OCI-LY7 (cell line): ENCODE results near the gene TPM1.

Source experiments
- CTCF ChIP-seq: fragments of 200-600 bp; sonication (generic); conservative IDR thresholded peaks from 2 replicates; pipeline ENCODE4 v1.5.1; 2014; ENCODE audit warnings: mild to moderate bottlenecking, antibody characterized with exemption, low read length, moderate library complexity, mixed read lengths
- EZH2phosphoT487 ChIP-seq: fragments of 200-600 bp; sonication (generic); IDR thresholded peaks from 2 replicates; pipeline ENCODE4 v1.6.1; 2018; ENCODE audit warnings: low read depth, borderline replicate concordance, mild to moderate bottlenecking, mixed run types, antibody characterized with exemption, low read length, moderate library complexity, mixed read lengths

DNA sequence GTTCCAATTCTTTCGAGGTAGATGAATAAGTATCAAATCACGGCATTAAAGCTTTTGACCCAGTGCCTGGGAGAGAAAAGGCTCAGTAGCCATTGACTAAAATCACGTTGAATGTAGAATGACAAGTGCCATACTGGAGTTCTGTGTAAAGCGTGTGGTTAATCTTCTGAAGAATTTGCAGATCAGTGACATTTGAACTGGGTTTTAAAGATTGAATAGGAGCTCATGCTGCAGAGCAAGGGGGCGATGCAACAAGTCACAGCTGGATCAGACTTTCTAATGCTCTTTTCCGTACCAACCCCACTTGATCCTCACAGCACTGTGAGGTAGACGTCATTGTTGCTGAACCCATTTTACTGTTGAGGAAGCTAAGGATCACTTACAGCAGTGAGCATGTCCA, 49.5 kb upstream of the TPM1 start:
- TF ChIP-seq CTCF, result no peak
- TF ChIP-seq EZH2phosphoT487, result no peak
